ENCODE data around the gene ARL2BP. TPM values are rescaled to one million over a fixed set of nuclear protein-coding genes. Genes with fewer than 3 reads are reported as not detected.
A peak's percentile ranks its signal among the peaks of the same experiment; 100 is the strongest.

The ARL2BP gene
- total and polyA plus RNA-seq, 2 donors (not counting 1 experiment from before 2014, with no cell fraction given), result 32.5 to 38.8 TPM

DNA sequence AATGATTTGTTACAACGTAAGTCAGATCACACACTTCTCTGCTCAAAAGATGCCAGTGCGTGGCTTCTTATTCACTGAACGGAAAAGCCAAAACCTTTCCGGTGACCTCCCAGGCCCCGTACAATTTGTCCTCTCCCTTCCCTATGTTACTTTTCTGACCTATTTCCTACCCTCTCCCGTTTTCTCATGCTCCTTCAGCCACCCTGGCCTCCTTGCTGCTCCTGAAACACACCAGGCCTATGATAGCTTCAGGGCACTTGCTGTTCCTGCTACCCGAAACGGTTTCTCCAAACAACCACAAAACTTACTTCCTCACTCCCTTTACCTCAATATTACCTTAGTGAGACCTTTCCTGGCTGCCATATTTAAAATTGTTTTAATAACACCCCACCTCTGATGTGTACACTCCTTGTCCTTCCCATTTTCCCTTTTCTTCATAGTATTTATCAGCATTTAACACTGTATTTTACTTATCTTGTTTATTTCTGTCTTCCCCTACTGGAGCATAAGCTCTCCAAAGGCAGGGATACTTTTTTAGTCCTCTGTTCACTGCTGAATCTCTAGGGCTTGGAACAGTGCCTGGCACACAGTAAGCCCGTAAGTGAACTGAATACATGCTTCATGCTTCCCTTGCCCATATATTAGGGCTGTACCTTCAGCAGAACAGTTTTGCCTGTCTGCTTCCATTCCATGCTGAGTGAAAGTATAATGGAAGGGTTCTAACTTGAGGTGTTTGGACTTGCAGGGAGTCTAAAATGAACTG is 10.9 kb upstream of the ARL2BP start:
- no peak overlapping the region for H3K4me3 Mint-ChIP-seq
- peak overlapping the region; percentile 70 to 78 for H3K27ac ChIP-seq (ENCODE audit: low read length in 2 of 2)
- TF ChIP-seq, protein P1, sequence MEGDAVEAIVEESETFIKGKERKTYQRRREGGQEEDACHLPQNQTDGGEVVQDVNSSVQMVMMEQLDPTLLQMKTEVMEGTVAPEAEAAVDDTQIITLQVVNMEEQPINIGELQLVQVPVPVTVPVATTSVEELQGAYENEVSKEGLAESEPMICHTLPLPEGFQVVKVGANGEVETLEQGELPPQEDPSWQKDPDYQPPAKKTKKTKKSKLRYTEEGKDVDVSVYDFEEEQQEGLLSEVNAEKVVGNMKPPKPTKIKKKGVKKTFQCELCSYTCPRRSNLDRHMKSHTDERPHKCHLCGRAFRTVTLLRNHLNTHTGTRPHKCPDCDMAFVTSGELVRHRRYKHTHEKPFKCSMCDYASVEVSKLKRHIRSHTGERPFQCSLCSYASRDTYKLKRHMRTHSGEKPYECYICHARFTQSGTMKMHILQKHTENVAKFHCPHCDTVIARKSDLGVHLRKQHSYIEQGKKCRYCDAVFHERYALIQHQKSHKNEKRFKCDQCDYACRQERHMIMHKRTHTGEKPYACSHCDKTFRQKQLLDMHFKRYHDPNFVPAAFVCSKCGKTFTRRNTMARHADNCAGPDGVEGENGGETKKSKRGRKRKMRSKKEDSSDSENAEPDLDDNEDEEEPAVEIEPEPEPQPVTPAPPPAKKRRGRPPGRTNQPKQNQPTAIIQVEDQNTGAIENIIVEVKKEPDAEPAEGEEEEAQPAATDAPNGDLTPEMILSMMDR (IDR thresholded peaks at IDR 0.05), result no peak
- TF ChIP-seq EZH2 (IDR thresholded peaks at IDR 0.05; ENCODE audit: borderline replicate concordance, insufficient read depth, low read depth, low read length, poor library complexity, severe bottlenecking), result no peak
- H2AFZ ChIP-seq (ENCODE audit: insufficient read depth, low read depth, low read length, poor library complexity, severe bottlenecking), result no peak overlapping the region
- peaks cover 23 to 24% of the 10 kb centered on the region in 2 donors for H3K4me1 ChIP-seq (ENCODE audit: control insufficient read depth in 2 of 2, insufficient read depth in 2 of 2, low read length in 2 of 2)
- H3K79me2 ChIP-seq (ENCODE audit: control insufficient read depth, insufficient read depth, low read length), result no peaks in the 10 kb centered on the region
- no peaks in the 10 kb centered on the region for H3K9me3 Mint-ChIP-seq (ENCODE audit: insufficient read depth)
- H3K4me1 Mint-ChIP-seq, result peaks cover 25% of the 10 kb centered on the region
- 96% methylated on average over 9 of the region's 9 CpGs for WGBS (ENCODE audit: insufficient coverage)
- ChIA-PET POLR2A (no interaction called here), CTCF (no interaction called here)
- no peak overlapping the region for H3K9ac ChIP-seq (ENCODE audit: low read length)
- H3K27me3 ChIP-seq (replicated peaks in 1 of 4; ENCODE audit: control extremely low read depth in 1 of 4, control insufficient read depth in 3 of 4, insufficient read depth in 4 of 4, low read length in 3 of 4), result no peaks in the 10 kb centered on the region
- intact Hi-C loops (cut with micrococcal nuclease), result no loop called here
- no peaks in the 10 kb centered on the region for H3K27me3 Mint-ChIP-seq
- H3K36me3 ChIP-seq (replicated peaks in 1 of 2; ENCODE audit: control extremely low read depth in 1 of 2, control insufficient read depth in 1 of 2, extremely low read depth in 1 of 2, insufficient read depth in 2 of 2, low read length in 1 of 2), result peaks cover 12 to 37% of the 10 kb centered on the region in 2 experiments
- no peaks in the 10 kb centered on the region for H3K9me3 ChIP-seq (ENCODE audit: control extremely low read depth in 1 of 3, control insufficient read depth in 2 of 3, insufficient read depth in 1 of 3, low read length in 2 of 3)
- no peak for ATAC-seq (ENCODE audit: low read depth)
- H3K4me3 ChIP-seq (ENCODE audit: control extremely low read depth in 1 of 5, extremely low read depth in 1 of 5, insufficient read depth in 1 of 5, low read depth in 2 of 5, low read length in 4 of 5), result no peak overlapping the region
- no peaks in the 10 kb centered on the region for H4K20me1 ChIP-seq (ENCODE audit: control insufficient read depth, insufficient read depth, low read length, poor library complexity, severe bottlenecking)
- H3K27ac Mint-ChIP-seq, result peak overlapping the region; percentile 92
- H3K4me2 ChIP-seq (replicated peaks; ENCODE audit: low read depth, low read length, poor library complexity, severe bottlenecking), result peak overlapping the region; percentile 46
- no peak for DNase-seq

- Histone ChIP-seq H4K20me1 (ENCODE audit: control insufficient read depth, insufficient read depth, low read length, poor library complexity, severe bottlenecking) (no peaks in the 10 kb centered on the region), H3K4me1 (ENCODE audit: control insufficient read depth in 2 of 2, insufficient read depth in 2 of 2, low read length in 2 of 2) (peaks cover 23 to 24% of the 10 kb centered on the region in 2 donors), H3K36me3 (replicated peaks in 1 of 2; ENCODE audit: control extremely low read depth in 1 of 2, control insufficient read depth in 1 of 2, extremely low read depth in 1 of 2, insufficient read depth in 2 of 2, low read length in 1 of 2) (peaks cover 13 to 37% of the 10 kb centered on the region in 2 experiments), H3K27ac (ENCODE audit: low read length in 2 of 2) (peak overlapping the region; percentile 70 to 78), H3K9ac (ENCODE audit: low read length) (peak overlapping the region; percentile 27), H3K4me3 (ENCODE audit: control extremely low read depth in 1 of 5, extremely low read depth in 1 of 5, insufficient read depth in 1 of 5, low read depth in 2 of 5, low read length in 4 of 5) (no peak overlapping the region), H3K79me2 (ENCODE audit: control insufficient read depth, insufficient read depth, low read length) (no peaks in the 10 kb centered on the region), H3K4me2 (replicated peaks; ENCODE audit: low read depth, low read length, poor library complexity, severe bottlenecking) (peak overlapping the region; percentile 46), H3K9me3 (ENCODE audit: control extremely low read depth in 1 of 3, control insufficient read depth in 2 of 3, insufficient read depth in 1 of 3, low read length in 2 of 3) (no peaks in the 10 kb centered on the region), H2AFZ (ENCODE audit: insufficient read depth, low read depth, low read length, poor library complexity, severe bottlenecking) (peak overlapping the region; percentile 39), H3K27me3 (replicated peaks in 1 of 4; ENCODE audit: control extremely low read depth in 1 of 4, control insufficient read depth in 3 of 4, insufficient read depth in 4 of 4, low read length in 3 of 4) (no peaks in the 10 kb centered on the region)
- POLR2A ChIA-PET, result interaction anchor here (1.3 kb wide), 1 partner anchor 10 kb away, joined by 6 read pairs; the partner anchor contains the start of gene ARL2BP
- Mint-ChIP-seq H3K9me3 (ENCODE audit: insufficient read depth) (no peaks in the 10 kb centered on the region), H3K4me1 (peaks cover 25% of the 10 kb centered on the region), H3K27ac (peak overlapping the region; percentile 92), H3K4me3 (peak overlapping the region; percentile 61), H3K27me3 (no peaks in the 10 kb centered on the region)
- no peak for DNase-seq
- TF ChIP-seq, protein P1 (IDR thresholded peaks at IDR 0.05), result no peak
- no peak for TF ChIP-seq EZH2 (IDR thresholded peaks at IDR 0.05; ENCODE audit: borderline replicate concordance, insufficient read depth, low read depth, low read length, poor library complexity, severe bottlenecking)
- CTCF ChIA-PET, result no interaction called here
- intact Hi-C loops (cut with micrococcal nuclease), result no loop called here
- no peak for ATAC-seq (ENCODE audit: low read depth)
Observed at GRCh38 chr16:57234707-57235092, 10.4 kb upstream of the ARL2BP start.

All from B cell (primary cell).